SJSA1 (cell line): ENCODE measurements around the gene CCL2. TPM values are rescaled to one million over a fixed set of nuclear protein-coding genes. Genes with fewer than 3 reads are reported as not detected.

Experiments used
- DNase-seq, 2 experiments: peaks; one replicate each; pipeline ENCODE4 v3.0.0-alpha.2; 2015 to 2020; ENCODE audit warnings: low spot score in 2 of 2, low read depth in 1 of 2
- H3K27ac ChIP-seq: fragments of 250-450 bp; sonication (Bioruptor Pico); 2 replicates; pipeline ENCODE4 v1.5.1; 2020; ENCODE audit warnings: mild to moderate bottlenecking, moderate library complexity
- H3K27me3 ChIP-seq: fragments of 250-450 bp; sonication (Bioruptor Pico); replicated peaks from 2 replicates; pipeline ENCODE4 v1.5.1; 2020; ENCODE audit warnings: mild to moderate bottlenecking, moderate library complexity
- H3K36me3 ChIP-seq: fragments of 250-450 bp; sonication (Bioruptor Pico); 2 replicates; pipeline ENCODE4 v1.5.1; 2020; ENCODE audit warnings: mild to moderate bottlenecking
- H3K4me1 ChIP-seq: fragments of 250-450 bp; sonication (Bioruptor Pico); replicated peaks from 2 replicates; pipeline ENCODE4 v1.6.1; 2021; ENCODE audit warnings: mild to moderate bottlenecking
- H3K4me3 ChIP-seq: fragments of 250-450 bp; sonication (Bioruptor Pico); 2 replicates; pipeline ENCODE4 v1.5.1; 2020; ENCODE audit warnings: mild to moderate bottlenecking
- H3K9me3 ChIP-seq: fragments of 250-450 bp; sonication (Bioruptor Pico); replicated peaks from 2 replicates; pipeline ENCODE4 v1.5.1; 2020; ENCODE audit warnings: mild to moderate bottlenecking
- total RNA-seq: library from RNA; depleted of rRNA; stranded (reverse); fragments of >200 nt; shearing (Covaris generic); gene quantifications from 2 replicates; pipeline ENCODE4 v1.2.3, GENCODE V29; 2014; rRNA removed

The CCL2 gene
- 17.3 and 18.8 TPM in 2 replicates for total RNA-seq

DNA sequence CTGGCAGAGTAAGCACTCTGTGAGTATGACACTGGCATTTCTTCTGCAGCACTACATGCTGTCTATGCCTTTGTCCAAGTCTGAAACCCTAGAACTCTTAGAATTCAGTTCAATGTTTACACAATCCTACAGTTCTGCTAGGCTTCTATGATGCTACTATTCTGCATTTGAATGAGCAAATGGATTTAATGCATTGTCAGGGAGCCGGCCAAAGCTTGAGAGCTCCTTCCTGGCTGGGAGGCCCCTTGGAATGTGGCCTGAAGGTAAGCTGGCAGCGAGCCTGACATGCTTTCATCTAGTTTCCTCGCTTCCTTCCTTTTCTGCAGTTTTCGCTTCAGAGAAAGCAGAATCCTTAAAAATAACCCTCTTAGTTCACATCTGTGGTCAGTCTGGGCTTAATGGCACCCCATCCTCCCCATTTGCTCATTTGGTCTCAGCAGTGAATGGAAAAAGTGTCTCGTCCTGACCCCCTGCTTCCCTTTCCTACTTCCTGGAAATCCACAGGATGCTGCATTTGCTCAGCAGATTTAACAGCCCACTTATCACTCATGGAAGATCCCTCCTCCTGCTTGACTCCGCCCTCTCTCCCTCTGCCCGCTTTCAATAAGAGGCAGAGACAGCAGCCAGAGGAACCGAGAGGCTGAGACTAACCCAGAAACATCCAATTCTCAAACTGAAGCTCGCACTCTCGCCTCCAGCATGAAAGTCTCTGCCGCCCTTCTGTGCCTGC lies at the start of gene CCL2:
CCL2 (plus strand) TSS at position 635 of the 730 bp plus-strand sequence; CDS start at position 700, 65 bp downstream.
- H3K4me1 ChIP-seq: peaks cover 58% of the 10 kb centered on the region
- peak; percentile 77 to 88 for DNase-seq
- H3K27ac ChIP-seq: peak within 1 kb of the TSS; percentile 85
- no peaks in the 10 kb centered on the region; the same call in 1 of the 2 replicates for H3K36me3 ChIP-seq
- peak within 1 kb of the TSS; percentile 32 for H3K4me3 ChIP-seq
- H3K27me3 ChIP-seq: no peaks in the 10 kb centered on the region
- no peaks in the 10 kb centered on the region for H3K9me3 ChIP-seq

GRCh38 chr17:34205401-34205800 lies 49.7 kb upstream of the CCL2 start:
- H3K4me3 ChIP-seq: no peak overlapping the region
- no peak for DNase-seq
- H3K4me1 ChIP-seq: no peaks in the 10 kb centered on the region
- no peaks in the 10 kb centered on the region for H3K36me3 ChIP-seq
- H3K9me3 ChIP-seq: no peaks in the 10 kb centered on the region
- H3K27ac ChIP-seq: no peak overlapping the region
- no peaks in the 10 kb centered on the region for H3K27me3 ChIP-seq

DNA sequence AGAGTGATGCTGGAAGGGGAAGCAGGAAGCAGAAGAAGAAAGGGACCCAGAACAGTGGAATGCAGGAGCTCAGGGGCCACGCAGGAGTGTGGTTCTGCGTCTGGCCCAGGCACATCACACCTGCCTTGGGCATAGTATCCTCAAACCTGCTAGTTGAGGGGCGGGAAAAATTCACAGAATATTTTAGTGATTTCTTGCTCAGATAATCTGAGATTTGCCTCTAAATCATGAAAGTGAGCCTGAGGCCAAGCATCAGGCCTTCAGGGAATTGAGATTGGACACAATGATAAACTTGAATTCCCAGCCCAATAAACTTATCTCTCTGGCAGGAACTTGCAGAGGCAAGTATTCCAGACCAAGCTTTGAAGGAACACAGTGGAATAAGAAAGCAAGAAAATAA lies 48.5 kb upstream of the CCL2 start:
- Histone ChIP-seq H3K27me3 (no peaks in the 10 kb centered on the region), H3K4me3 (no peak overlapping the region), H3K4me1 (no peaks in the 10 kb centered on the region), H3K27ac (no peak overlapping the region), H3K36me3 (no peaks in the 10 kb centered on the region), H3K9me3 (no peaks in the 10 kb centered on the region)
- no peak for DNase-seq

GRCh38 chr17:34207572-34207971 lies 47.5 kb upstream of the CCL2 start:
- no peak for DNase-seq
- Histone ChIP-seq H3K4me3 (no peak overlapping the region), H3K9me3 (no peaks in the 10 kb centered on the region), H3K27me3 (no peaks in the 10 kb centered on the region), H3K36me3 (no peaks in the 10 kb centered on the region), H3K27ac (no peak overlapping the region), H3K4me1 (no peaks in the 10 kb centered on the region)

- Histone ChIP-seq H3K36me3 (no peaks in the 10 kb centered on the region), H3K27me3 (no peaks in the 10 kb centered on the region), H3K4me3 (no peak overlapping the region), H3K27ac (no peak overlapping the region), H3K9me3 (no peaks in the 10 kb centered on the region), H3K4me1 (no peaks in the 10 kb centered on the region)
- no peak for DNase-seq
These were observed 36.3 kb upstream of the CCL2 start for GRCh38 chr17:34218748-34219147.

GRCh38 chr17:34219405-34219804 lies 35.7 kb upstream of the CCL2 start:
- Histone ChIP-seq H3K4me1 (no peaks in the 10 kb centered on the region), H3K9me3 (no peaks in the 10 kb centered on the region), H3K27me3 (no peaks in the 10 kb centered on the region), H3K27ac (no peak overlapping the region), H3K36me3 (no peaks in the 10 kb centered on the region), H3K4me3 (no peak overlapping the region)
- DNase-seq: no peak

GRCh38 chr17:34220045-34220751 lies 34.9 kb upstream of the CCL2 start:
- no peak overlapping the region for H3K27ac ChIP-seq
- no peaks in the 10 kb centered on the region for H3K27me3 ChIP-seq
- no peaks in the 10 kb centered on the region for H3K9me3 ChIP-seq
- H3K4me3 ChIP-seq: no peak overlapping the region
- no peaks in the 10 kb centered on the region for H3K36me3 ChIP-seq
- H3K4me1 ChIP-seq: no peaks in the 10 kb centered on the region
- no peak for DNase-seq

GRCh38 chr17:34220752-34221395 lies 34.2 kb upstream of the CCL2 start:
- no peak overlapping the region for H3K27ac ChIP-seq
- no peaks in the 10 kb centered on the region for H3K27me3 ChIP-seq

DNA sequence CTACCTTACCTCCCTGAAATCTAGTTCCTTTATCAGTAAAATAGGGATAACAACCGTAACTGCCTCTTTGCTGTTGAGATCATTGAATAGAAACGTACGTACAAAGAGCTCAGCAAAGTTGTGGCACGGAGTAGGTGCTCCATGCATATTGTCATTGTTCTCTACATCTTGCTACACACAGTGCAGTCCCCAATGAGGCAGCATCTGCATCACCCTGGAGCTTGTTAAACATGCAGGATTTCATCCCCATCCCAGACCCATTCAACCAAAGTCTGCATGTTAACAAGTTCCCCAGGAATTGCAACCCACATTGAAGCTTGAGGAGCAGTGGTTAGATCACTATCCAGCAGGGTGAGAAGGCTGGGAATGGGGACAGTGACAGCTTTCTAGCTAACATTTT lies 33.7 kb upstream of the CCL2 start:
- DNase-seq: no peak
- Histone ChIP-seq H3K27me3 (no peaks in the 10 kb centered on the region), H3K27ac (no peak overlapping the region), H3K36me3 (no peaks in the 10 kb centered on the region), H3K4me3 (no peak overlapping the region), H3K9me3 (no peaks in the 10 kb centered on the region), H3K4me1 (no peaks in the 10 kb centered on the region)

More at GRCh38 chr17:34220752-34221395, 34.2 kb upstream of the CCL2 start:
- DNase-seq: no peak
- Histone ChIP-seq H3K4me3 (no peak overlapping the region), H3K9me3 (no peaks in the 10 kb centered on the region), H3K4me1 (no peaks in the 10 kb centered on the region), H3K36me3 (no peaks in the 10 kb centered on the region)

DNA sequence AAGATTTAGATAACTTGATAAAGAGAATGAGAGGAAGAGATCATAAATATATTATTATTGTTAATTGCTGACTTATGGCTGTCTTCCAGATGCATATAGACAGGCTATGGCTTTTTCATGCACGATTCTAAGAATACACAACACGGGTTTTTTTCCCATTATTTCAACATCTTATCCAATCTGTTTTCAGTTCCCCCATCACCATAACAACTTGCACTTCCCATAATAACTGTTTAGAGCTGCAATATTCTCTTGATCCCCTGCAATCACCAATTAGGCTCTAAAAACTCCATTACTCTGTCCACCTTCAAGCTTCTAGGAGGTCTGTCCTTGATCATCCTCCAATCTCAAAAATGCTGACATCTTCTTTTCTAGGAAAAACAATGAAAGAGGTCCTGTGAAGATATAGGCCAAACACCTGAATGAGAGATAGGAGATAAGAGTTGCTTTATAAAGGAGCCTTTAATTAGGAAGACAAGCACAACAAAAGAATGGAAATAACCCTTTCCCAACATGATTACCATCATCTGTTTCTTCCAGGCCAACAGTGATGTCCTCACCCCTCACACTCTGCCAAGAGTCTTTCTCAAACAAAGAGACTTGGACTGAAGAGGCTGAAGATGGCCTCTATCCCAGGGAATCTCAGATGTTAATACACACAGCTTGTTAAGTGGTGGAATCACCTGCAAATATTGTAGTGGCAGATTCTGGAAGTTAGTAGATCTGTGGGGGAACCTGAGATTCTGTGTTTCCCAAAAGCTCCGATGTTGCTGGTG lies 32.2 kb upstream of the CCL2 start:
- no peaks in the 10 kb centered on the region for H3K4me1 ChIP-seq
- H3K4me3 ChIP-seq: no peak overlapping the region
- H3K36me3 ChIP-seq: no peaks in the 10 kb centered on the region
- H3K9me3 ChIP-seq: no peaks in the 10 kb centered on the region
- H3K27me3 ChIP-seq: no peaks in the 10 kb centered on the region
- H3K27ac ChIP-seq: no peak overlapping the region
- no peak for DNase-seq

- H3K27ac ChIP-seq: no peak overlapping the region
- H3K36me3 ChIP-seq: no peaks in the 10 kb centered on the region
- DNase-seq: no peak
- no peaks in the 10 kb centered on the region; the same call in 1 of the 2 replicates for H3K9me3 ChIP-seq
- no peaks in the 10 kb centered on the region for H3K27me3 ChIP-seq
- no peak overlapping the region for H3K4me3 ChIP-seq
- H3K4me1 ChIP-seq: no peaks in the 10 kb centered on the region
These were observed 30.0 kb upstream of the CCL2 start for GRCh38 chr17:34225046-34225445.

- Histone ChIP-seq H3K27ac (no peak overlapping the region), H3K4me1 (no peaks in the 10 kb centered on the region), H3K4me3 (no peak overlapping the region), H3K9me3 (peaks cover 3% of the 10 kb centered on the region; the same call in 1 of the 2 replicates), H3K27me3 (no peaks in the 10 kb centered on the region), H3K36me3 (no peaks in the 10 kb centered on the region)
- DNase-seq: no peak
These were observed 28.9 kb upstream of the CCL2 start for GRCh38 chr17:34226011-34226743.

DNA sequence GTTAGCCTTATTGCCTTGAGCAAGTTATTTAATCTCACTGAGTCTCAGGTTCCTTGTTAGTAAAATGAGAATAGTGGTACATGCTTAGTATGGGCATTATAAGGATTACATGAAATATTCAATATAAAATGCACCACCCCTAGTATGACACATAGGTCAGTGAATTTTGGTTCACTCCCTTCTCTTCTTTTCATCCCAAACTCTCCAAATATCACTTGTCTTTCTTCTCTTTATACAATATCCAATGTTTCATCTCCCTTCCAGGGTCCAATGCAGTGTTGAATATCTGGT lies 28.4 kb upstream of the CCL2 start:
- DNase-seq: no peak
- Histone ChIP-seq H3K4me1 (no peaks in the 10 kb centered on the region), H3K4me3 (no peak overlapping the region), H3K36me3 (no peaks in the 10 kb centered on the region), H3K27me3 (no peaks in the 10 kb centered on the region), H3K27ac (no peak overlapping the region), H3K9me3 (peaks cover 3% of the 10 kb centered on the region; the same call in 1 of the 2 replicates)
